HCT116 (cell line): Measurements from ENCODE around the gene SPIRE1. TPM values are rescaled to one million over a fixed set of nuclear protein-coding genes. Genes with fewer than 3 reads are reported as not detected.

Experiments
- CTCF ChIP-seq, 3 experiments: fragments of 200-600 bp in 1 of 3; sonication (generic) in 1 of 3; IDR thresholded peaks in 2 of 3; conservative IDR thresholded peaks in 1 of 3; 2 replicates each; pipeline ENCODE4 v1.5.1; 2012 to 2017; ENCODE audit warnings: low read depth in 2 of 3, low read length in 2 of 3, antibody characterized with exemption in 1 of 3, borderline replicate concordance in 1 of 3, control low read depth in 1 of 3, mild to moderate bottlenecking in 1 of 3, mixed read lengths in 1 of 3, mixed run types in 1 of 3, moderate library complexity in 1 of 3; ENCODE audit not compliant: insufficient read depth in 1 of 3
- EZH2 ChIP-seq: fragments of 200-600 bp; sonication (generic); IDR thresholded peaks from 2 replicates; pipeline ENCODE4 v1.6.1; 2017; ENCODE audit warnings: antibody characterized with exemption, mixed run types
- JUND ChIP-seq: IDR thresholded peaks from 2 replicates; pipeline ENCODE4 v1.6.1; 2012
- MAX ChIP-seq: IDR thresholded peaks from 2 replicates; pipeline ENCODE4 v1.6.1; 2012
- POLR2AphosphoS5 ChIP-seq: IDR thresholded peaks from 2 replicates; pipeline ENCODE4 v1.6.1; 2011; ENCODE audit warnings: mild to moderate bottlenecking, low read depth, low read length, moderate library complexity
- REST ChIP-seq: IDR thresholded peaks from 2 replicates; pipeline ENCODE4 v1.6.1; 2012; ENCODE audit warnings: low read depth
- SIN3A ChIP-seq: IDR thresholded peaks from 2 replicates; pipeline ENCODE4 v1.6.1; 2012; ENCODE audit warnings: low read depth
- YY1 ChIP-seq: IDR thresholded peaks from 2 replicates; pipeline ENCODE4 v1.6.1; 2011; ENCODE audit warnings: low read length, low read depth, moderate library complexity, mild to moderate bottlenecking; ENCODE audit not compliant: insufficient replicate concordance; ENCODE audit errors: extremely low read depth
- total RNA-seq: library from RNA; stranded (reverse); gene quantifications from one replicate; pipeline ENCODE4 v1.2.1, GENCODE V29; 2021; ENCODE audit not compliant: unreplicated experiment

The SPIRE1 gene
- total RNA-seq, 1 experiment from 2014 or later: 26.6 TPM

GRCh38 chr18:12606592-12607315 is 51.2 kb downstream of the SPIRE1 start (continued):
- TF ChIP-seq REST (no peak), SIN3A (0 out of 2 replicates have a peak, but pooled peaks have one; percentile 44), MAX (peak; percentile 2; the same call in 1 of the 2 replicates), YY1 (no peak), POLR2AphosphoS5 (no peak), EZH2 (no peak), JUND (peak; percentile 43; the same call in 1 of the 2 replicates), CTCF (IDR thresholded peaks at IDR 0.05 in 2 of 3, conservative IDR thresholded peaks at IDR 0.05 in 1 of 3; ENCODE audit: borderline replicate concordance in 1 of 3, insufficient read depth in 1 of 3, low read depth in 2 of 3, low read length in 2 of 3) (no peak)
- TF ChIP-seq, all 23 proteins: peak for 6
